ENCODE data around the gene TTC9C. TPM values are rescaled to one million over a fixed set of nuclear protein-coding genes. Genes with fewer than 3 reads are reported as not detected.

Gene TTC9C
- total and polyA plus RNA-seq, 2 donors from 2014 or later: 24.8 to 39.2 TPM

- Histone ChIP-seq H3K4me1 (ENCODE audit: control insufficient read depth in 2 of 3, insufficient read depth in 2 of 3, low read depth in 1 of 3, low read length in 3 of 3) (peaks cover 4 to 21% (median 17%) of the 10 kb centered on the region in 3 donors), H3K36me3 (ENCODE audit: control insufficient read depth in 2 of 3, insufficient read depth in 3 of 3, low read length in 3 of 3) (peaks cover 0 to 15% (median 10%) of the 10 kb centered on the region in 3 donors), H3K9me3 (ENCODE audit: control insufficient read depth in 2 of 3, insufficient read depth in 1 of 3, low read length in 3 of 3) (no peaks in the 10 kb centered on the region), H3K9ac (ENCODE audit: low read length in 3 of 3) (peak overlapping the region in 2 of 3 donors; percentile 68 to 78), H3K27me3 (ENCODE audit: control insufficient read depth, insufficient read depth, low read length) (no peaks in the 10 kb centered on the region), H3K4me3 (ENCODE audit: low read length in 3 of 3) (peak overlapping the region; percentile 54 to 100 (median 99)), H3K27ac (ENCODE audit: low read depth in 2 of 2, low read length in 2 of 2) (peak overlapping the region; percentile 92 to 93)
- FAIRE-seq: no peak
- peak; percentile 92 to 97 (median 95) for DNase-seq
- TF ChIP-seq CTCF (IDR thresholded peaks at IDR 0.05; ENCODE audit: borderline replicate concordance, extremely low read depth, insufficient read depth): peak; percentile 97
- intact Hi-C loops (cut with DNase I): loop anchor here (10.0 kb wide), 1 partner anchor 78 kb away; no protein-coding TSS in a partner anchor
Measured at GRCh38 chr11:62786318-62787004, 58.2 kb downstream of the TTC9C start.

GRCh38 chr11:62787005-62787759 is 58.9 kb downstream of the TTC9C start, which contains the start of gene TMEM179B:
TMEM179B (plus strand) TSS chr11:62787402; CDS start chr11:62787432, 30 bp downstream.
- peak within 1 kb of the TSS; percentile 61 to 93 (median 89) for H3K9ac ChIP-seq (ENCODE audit: low read length in 3 of 3)
- peak within 1 kb of the TSS; percentile 92 to 93 for H3K27ac ChIP-seq (ENCODE audit: low read depth in 2 of 2, low read length in 2 of 2)
- intact Hi-C loops (cut with DNase I): loop anchor here (10.0 kb wide), 1 partner anchor 78 kb away; no protein-coding TSS in a partner anchor
- peak within 1 kb of the TSS; percentile 94 to 100 (median 99) for H3K4me3 ChIP-seq (ENCODE audit: low read length in 3 of 3)
- no peaks in the 10 kb centered on the region for H3K9me3 ChIP-seq (ENCODE audit: control insufficient read depth in 2 of 3, insufficient read depth in 1 of 3, low read length in 3 of 3)
- FAIRE-seq: no peak
- no peaks in the 10 kb centered on the region for H3K27me3 ChIP-seq (ENCODE audit: control insufficient read depth, insufficient read depth, low read length)
- TF ChIP-seq CTCF (IDR thresholded peaks at IDR 0.05; ENCODE audit: borderline replicate concordance, extremely low read depth, insufficient read depth): peak; percentile 47
- H3K36me3 ChIP-seq (ENCODE audit: control insufficient read depth in 2 of 3, insufficient read depth in 3 of 3, low read length in 3 of 3): peaks cover 0 to 13% (median 11%) of the 10 kb centered on the region in 3 donors
- DNase-seq: peak; percentile 98 to 99 (median 99)
- peaks cover 4 to 22% (median 19%) of the 10 kb centered on the region in 3 donors for H3K4me1 ChIP-seq (ENCODE audit: control insufficient read depth in 2 of 3, insufficient read depth in 2 of 3, low read depth in 1 of 3, low read length in 3 of 3)

Other genes with a start within 250 kb of the TTC9C start
- gene AHNAK, start 181.7 kb upstream of the TTC9C start, total RNA-seq: 700 TPM
- gene AHNAK, start 181.7 kb upstream of the TTC9C start, polyA plus RNA-seq (ENCODE audit: insufficient read depth, low read depth, low replicate concordance): 36.6 TPM
- gene EEF1G, start 154.6 kb upstream of the TTC9C start, total RNA-seq: 1,136 TPM
- 1,809 TPM for gene EEF1G, start 154.6 kb upstream of the TTC9C start, polyA plus RNA-seq (ENCODE audit: insufficient read depth, low read depth, low replicate concordance)
- 29.5 TPM for gene TUT1, start 137.0 kb upstream of the TTC9C start, total RNA-seq
- gene TUT1, start 137.0 kb upstream of the TTC9C start, polyA plus RNA-seq (ENCODE audit: insufficient read depth, low read depth, low replicate concordance): 18.7 TPM
- 71.8 TPM for gene MTA2, start 126.6 kb upstream of the TTC9C start, total RNA-seq
- gene MTA2, start 126.6 kb upstream of the TTC9C start, polyA plus RNA-seq (ENCODE audit: insufficient read depth, low read depth, low replicate concordance): 34.4 TPM
- gene EML3, start 115.7 kb upstream of the TTC9C start, total RNA-seq: 83.3 TPM
- 35.0 TPM for gene EML3, start 115.7 kb upstream of the TTC9C start, polyA plus RNA-seq (ENCODE audit: insufficient read depth, low read depth, low replicate concordance)
- gene ROM1, start 115.2 kb upstream of the TTC9C start, total RNA-seq: 7.9 TPM
- gene ROM1, start 115.2 kb upstream of the TTC9C start, polyA plus RNA-seq (ENCODE audit: insufficient read depth, low read depth, low replicate concordance): 11.1 TPM
- gene B3GAT3, start 106.5 kb upstream of the TTC9C start, total RNA-seq: 50.6 TPM
- 66.2 TPM for gene B3GAT3, start 106.5 kb upstream of the TTC9C start, polyA plus RNA-seq (ENCODE audit: insufficient read depth, low read depth, low replicate concordance)
- gene GANAB, start 81.9 kb upstream of the TTC9C start, total RNA-seq: 309 TPM
- gene GANAB, start 81.9 kb upstream of the TTC9C start, polyA plus RNA-seq (ENCODE audit: insufficient read depth, low read depth, low replicate concordance): 110 TPM
- gene INTS5, start 75.2 kb upstream of the TTC9C start, total RNA-seq: 21.2 TPM
- gene INTS5, start 75.2 kb upstream of the TTC9C start, polyA plus RNA-seq (ENCODE audit: insufficient read depth, low read depth, low replicate concordance): 11.2 TPM
- gene C11orf98, start 63.3 kb upstream of the TTC9C start, total RNA-seq: 44.5 TPM
- gene C11orf98, start 63.3 kb upstream of the TTC9C start, polyA plus RNA-seq (ENCODE audit: insufficient read depth, low read depth, low replicate concordance): 138 TPM
- 12.1 TPM for gene CSKMT, start 63.2 kb upstream of the TTC9C start, total RNA-seq
- gene CSKMT, start 63.2 kb upstream of the TTC9C start, polyA plus RNA-seq (ENCODE audit: insufficient read depth, low read depth, low replicate concordance): 8.2 TPM
- gene UQCC3, start 56.8 kb upstream of the TTC9C start, total RNA-seq: 7.6 TPM
- gene UQCC3, start 56.8 kb upstream of the TTC9C start, polyA plus RNA-seq (ENCODE audit: insufficient read depth, low read depth, low replicate concordance): 24.8 TPM
- gene LBHD1, start 56.2 kb upstream of the TTC9C start, total RNA-seq: 7.9 TPM
- gene LBHD1, start 56.2 kb upstream of the TTC9C start, polyA plus RNA-seq (ENCODE audit: insufficient read depth, low read depth, low replicate concordance): 5.3 TPM
- gene UBXN1, start 49.4 kb upstream of the TTC9C start, total RNA-seq: 89.2 TPM
- 139 TPM for gene UBXN1, start 49.4 kb upstream of the TTC9C start, polyA plus RNA-seq (ENCODE audit: insufficient read depth, low read depth, low replicate concordance)
- 1.2 TPM for gene LRRN4CL, start 39.0 kb upstream of the TTC9C start, total RNA-seq
- 0.58 TPM for gene LRRN4CL, start 39.0 kb upstream of the TTC9C start, polyA plus RNA-seq (ENCODE audit: insufficient read depth, low read depth, low replicate concordance)
- 93.2 TPM for gene BSCL2, start 21.1 kb upstream of the TTC9C start, total RNA-seq
- 249 TPM for gene BSCL2, start 21.1 kb upstream of the TTC9C start, polyA plus RNA-seq (ENCODE audit: insufficient read depth, low read depth, low replicate concordance)
- gene GNG3, start 20.8 kb upstream of the TTC9C start, total RNA-seq: not detected
- 1.1 TPM for gene GNG3, start 20.8 kb upstream of the TTC9C start, polyA plus RNA-seq (ENCODE audit: insufficient read depth, low read depth, low replicate concordance)
- gene HNRNPUL2, start 1.0 kb upstream of the TTC9C start, total RNA-seq: 49.0 TPM
- 37.1 TPM for gene HNRNPUL2, start 1.0 kb upstream of the TTC9C start, polyA plus RNA-seq (ENCODE audit: insufficient read depth, low read depth, low replicate concordance)
- gene ZBTB3, start 25.7 kb downstream of the TTC9C start, total RNA-seq: 15.0 TPM
- 4.8 TPM for gene ZBTB3, start 25.7 kb downstream of the TTC9C start, polyA plus RNA-seq (ENCODE audit: insufficient read depth, low read depth, low replicate concordance)
- gene POLR2G, start 33.1 kb downstream of the TTC9C start, total RNA-seq: 66.0 TPM
- 143 TPM for gene POLR2G, start 33.1 kb downstream of the TTC9C start, polyA plus RNA-seq (ENCODE audit: insufficient read depth, low read depth, low replicate concordance)
- gene TAF6L, start 42.9 kb downstream of the TTC9C start, total RNA-seq: 27.1 TPM
- 19.3 TPM for gene TAF6L, start 42.9 kb downstream of the TTC9C start, polyA plus RNA-seq (ENCODE audit: insufficient read depth, low read depth, low replicate concordance)
- gene TMEM179B, start 58.9 kb downstream of the TTC9C start, total RNA-seq: 57.1 TPM
- gene TMEM179B, start 58.9 kb downstream of the TTC9C start, polyA plus RNA-seq (ENCODE audit: insufficient read depth, low read depth, low replicate concordance): 105 TPM
- 16.5 TPM for gene TMEM223, start 63.5 kb downstream of the TTC9C start, total RNA-seq
- gene TMEM223, start 63.5 kb downstream of the TTC9C start, polyA plus RNA-seq (ENCODE audit: insufficient read depth, low read depth, low replicate concordance): 34.9 TPM
- 83.8 TPM for gene NXF1, start 77.0 kb downstream of the TTC9C start, total RNA-seq
- 70.7 TPM for gene NXF1, start 77.0 kb downstream of the TTC9C start, polyA plus RNA-seq (ENCODE audit: insufficient read depth, low read depth, low replicate concordance)
- 39.6 TPM for gene STX5, start 103.6 kb downstream of the TTC9C start, total RNA-seq
- 44.6 TPM for gene STX5, start 103.6 kb downstream of the TTC9C start, polyA plus RNA-seq (ENCODE audit: insufficient read depth, low read depth, low replicate concordance)
- not detected for gene TEX54, start 104.4 kb downstream of the TTC9C start, total RNA-seq
- gene TEX54, start 104.4 kb downstream of the TTC9C start, polyA plus RNA-seq (ENCODE audit: insufficient read depth, low read depth, low replicate concordance): not detected
- 48.9 TPM for gene WDR74, start 111.1 kb downstream of the TTC9C start, total RNA-seq
- 38.5 TPM for gene WDR74, start 111.1 kb downstream of the TTC9C start, polyA plus RNA-seq (ENCODE audit: insufficient read depth, low read depth, low replicate concordance)
- gene SLC3A2, start 152.4 kb downstream of the TTC9C start, total RNA-seq: 203 TPM
- gene SLC3A2, start 152.4 kb downstream of the TTC9C start, polyA plus RNA-seq (ENCODE audit: insufficient read depth, low read depth, low replicate concordance): 299 TPM
- 0.44 TPM for gene CHRM1, start 192.9 kb downstream of the TTC9C start, total RNA-seq
- 0.22 TPM for gene CHRM1, start 192.9 kb downstream of the TTC9C start, polyA plus RNA-seq (ENCODE audit: insufficient read depth, low read depth, low replicate concordance)

Measured in kidney (tissue), 14 donors.